MM.1S (cell line): ENCODE results near the gene ADGRV1.

ENCODE experiments used
- CTCF ChIP-seq: fragments of 300-600 bp; sonication (generic); IDR thresholded peaks from 2 replicates; pipeline ENCODE4 v1.5.1; 2016; ENCODE audit warnings: antibody characterized with exemption, low read length, mixed read lengths
- EZH2 ChIP-seq: fragments of 300-600 bp; sonication (generic); optimal IDR thresholded peaks from 2 replicates; pipeline ENCODE3; 2017; ENCODE audit warnings: low read depth, mild to moderate bottlenecking, antibody characterized with exemption, low read length, mixed read lengths
- EZH2phosphoT487 ChIP-seq: fragments of 300-600 bp; sonication (generic); IDR thresholded peaks from 2 replicates; pipeline ENCODE4 v1.6.1; 2018; ENCODE audit warnings: antibody characterized with exemption, low read length

- TF ChIP-seq CTCF (no peak), EZH2 (no peak), EZH2phosphoT487 (no peak)
These were observed 353.9 kb downstream of the ADGRV1 start for GRCh38 chr5:90912476-90912875.
